Uterus (tissue), 2 donors: ENCODE results near the gene HIP1R.

Source experiments
- POLR2A ChIP-seq, 2 donors: fragments of 450-650 bp; IDR thresholded peaks; one replicate each; pipeline ENCODE4 v1.6.1; 2016; ENCODE audit warnings: antibody characterized with exemption in 2 of 2, mild to moderate bottlenecking in 1 of 2, moderate library complexity in 1 of 2
- TF ChIP-seq, protein P1 (sequence below), 4 experiments: fragments of 200-600 bp in 2 of 4; fragments of 450-650 bp in 2 of 4; sonication (generic) in 2 of 4; IDR thresholded peaks; one replicate each; pipeline ENCODE4 v1.5.1; 2016 to 2019; ENCODE audit warnings: antibody characterized with exemption in 4 of 4, mild to moderate bottlenecking in 2 of 4, moderate library complexity in 1 of 4

DNA sequence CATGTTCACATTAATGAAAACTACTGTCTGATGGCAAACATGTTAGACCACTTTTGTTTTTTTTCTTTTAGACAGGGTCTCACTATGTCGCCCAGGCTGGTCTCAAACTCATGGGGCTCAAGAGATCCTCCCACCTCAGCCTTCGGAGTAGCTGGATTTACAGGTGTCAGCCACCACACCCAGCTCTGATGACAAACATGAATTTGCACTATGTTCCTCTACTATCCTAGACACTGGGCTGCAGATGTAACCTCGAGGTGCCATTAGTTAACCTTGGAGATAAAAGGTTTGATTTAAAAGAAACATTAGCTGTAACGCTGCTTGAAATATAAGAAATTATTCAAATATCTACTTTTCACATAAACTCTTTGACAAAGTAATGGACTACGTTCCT is 52.6 kb downstream of the HIP1R start:
- TF ChIP-seq, protein P1, sequence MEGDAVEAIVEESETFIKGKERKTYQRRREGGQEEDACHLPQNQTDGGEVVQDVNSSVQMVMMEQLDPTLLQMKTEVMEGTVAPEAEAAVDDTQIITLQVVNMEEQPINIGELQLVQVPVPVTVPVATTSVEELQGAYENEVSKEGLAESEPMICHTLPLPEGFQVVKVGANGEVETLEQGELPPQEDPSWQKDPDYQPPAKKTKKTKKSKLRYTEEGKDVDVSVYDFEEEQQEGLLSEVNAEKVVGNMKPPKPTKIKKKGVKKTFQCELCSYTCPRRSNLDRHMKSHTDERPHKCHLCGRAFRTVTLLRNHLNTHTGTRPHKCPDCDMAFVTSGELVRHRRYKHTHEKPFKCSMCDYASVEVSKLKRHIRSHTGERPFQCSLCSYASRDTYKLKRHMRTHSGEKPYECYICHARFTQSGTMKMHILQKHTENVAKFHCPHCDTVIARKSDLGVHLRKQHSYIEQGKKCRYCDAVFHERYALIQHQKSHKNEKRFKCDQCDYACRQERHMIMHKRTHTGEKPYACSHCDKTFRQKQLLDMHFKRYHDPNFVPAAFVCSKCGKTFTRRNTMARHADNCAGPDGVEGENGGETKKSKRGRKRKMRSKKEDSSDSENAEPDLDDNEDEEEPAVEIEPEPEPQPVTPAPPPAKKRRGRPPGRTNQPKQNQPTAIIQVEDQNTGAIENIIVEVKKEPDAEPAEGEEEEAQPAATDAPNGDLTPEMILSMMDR (IDR thresholded peaks at IDR 0.05) = no peak
- no peak for TF ChIP-seq POLR2A (IDR thresholded peaks at IDR 0.05)
